Measurements from ENCODE around the gene GLI3.
"Not testable (repeated sequence)": the region's sequence is repeated elsewhere in the genome, so short reads cannot be mapped to it uniquely, and the experiment has no call there.

Gene GLI3

DNA sequence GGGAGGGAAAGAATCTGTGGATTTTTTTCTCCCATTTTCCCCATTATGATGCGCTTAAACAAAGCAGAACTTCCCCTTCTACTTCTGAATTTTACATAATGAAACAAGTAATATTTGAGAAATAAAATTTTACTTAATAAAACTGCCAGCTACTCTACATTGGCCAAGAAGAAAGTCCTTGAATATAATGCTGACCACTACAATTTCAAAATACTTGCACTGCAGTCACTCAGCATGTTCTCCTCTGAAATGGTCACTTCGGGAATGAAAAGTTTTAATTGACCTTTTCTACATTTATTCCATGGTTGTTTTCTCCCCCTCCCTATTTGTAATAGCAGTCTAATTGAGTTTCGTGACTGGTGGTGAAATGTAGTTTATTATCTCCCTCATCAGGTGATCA, 23.9 kb downstream of the GLI3 start:
- in situ Hi-C loops (cut with MboI; ENCODE audit: low sequenced_read_pairs): no loop called here

DNA sequence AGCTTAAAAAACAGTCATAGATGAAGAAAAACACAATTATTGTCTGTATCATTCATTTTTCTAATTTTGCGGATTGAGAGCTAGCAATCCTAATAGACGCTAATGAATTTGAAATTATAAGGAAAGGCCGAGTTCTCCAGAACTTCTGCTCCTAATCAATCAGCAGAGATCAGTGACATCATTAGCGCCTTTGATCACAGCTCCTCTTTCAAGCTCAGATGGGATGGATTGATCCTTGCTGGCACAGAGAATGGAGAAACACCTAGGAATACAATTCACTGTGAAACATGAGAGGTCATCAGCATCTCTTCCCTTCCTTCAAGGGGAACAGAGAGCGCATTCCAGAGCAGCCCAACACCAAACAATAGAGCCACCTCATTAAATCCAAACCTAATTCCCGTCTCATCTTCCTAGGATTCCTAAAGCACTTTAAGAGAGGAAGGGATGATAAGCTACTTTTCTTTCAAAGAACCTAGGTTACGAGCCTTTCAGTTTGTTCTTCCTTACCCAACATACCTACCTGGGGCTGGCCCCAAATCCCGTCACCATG, 24.4 kb downstream of the GLI3 start:
- in situ Hi-C loops (cut with MboI; ENCODE audit: low sequenced_read_pairs): no loop called here

DNA sequence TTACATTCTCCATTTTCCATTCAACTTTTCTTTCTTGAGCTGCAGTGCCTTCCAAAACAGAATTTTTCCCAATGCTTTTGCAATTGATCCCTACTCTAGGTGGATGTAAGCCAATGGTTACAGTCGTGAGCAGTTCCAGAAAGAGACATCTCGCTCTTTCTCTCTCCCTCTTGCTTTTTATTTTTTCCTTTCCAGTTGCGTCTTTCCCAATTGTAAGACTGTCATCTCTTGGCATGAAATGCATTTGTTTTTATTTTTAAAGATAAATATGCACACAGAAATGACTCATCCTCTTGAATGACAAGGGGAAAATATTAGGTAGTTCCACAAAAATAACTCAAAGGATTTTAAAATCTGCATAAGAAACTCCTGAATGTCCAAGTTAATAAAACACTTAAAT, 25.1 kb downstream of the GLI3 start:
- in situ Hi-C loops (cut with MboI; ENCODE audit: low sequenced_read_pairs): no loop called here

DNA sequence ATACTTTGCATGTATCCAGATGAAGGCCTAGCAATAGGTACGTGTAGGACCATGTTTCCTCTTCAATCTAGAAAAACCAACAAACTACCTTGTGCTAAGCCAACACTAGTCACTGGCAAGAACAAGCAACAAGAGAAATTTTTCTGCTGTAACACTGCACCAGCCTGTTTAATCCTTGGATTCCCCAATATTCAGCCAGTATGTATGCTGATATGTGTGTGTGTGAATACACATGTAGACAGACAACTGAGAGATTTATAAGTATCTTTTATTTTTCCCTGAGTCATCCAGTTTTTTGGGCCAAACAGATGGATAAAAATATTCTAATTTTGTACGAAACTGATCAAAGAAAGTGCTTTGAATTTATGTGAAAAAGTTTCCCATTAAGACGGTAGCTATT, 26.2 kb downstream of the GLI3 start:
- in situ Hi-C loops (cut with MboI; ENCODE audit: low sequenced_read_pairs): no loop called here

DNA sequence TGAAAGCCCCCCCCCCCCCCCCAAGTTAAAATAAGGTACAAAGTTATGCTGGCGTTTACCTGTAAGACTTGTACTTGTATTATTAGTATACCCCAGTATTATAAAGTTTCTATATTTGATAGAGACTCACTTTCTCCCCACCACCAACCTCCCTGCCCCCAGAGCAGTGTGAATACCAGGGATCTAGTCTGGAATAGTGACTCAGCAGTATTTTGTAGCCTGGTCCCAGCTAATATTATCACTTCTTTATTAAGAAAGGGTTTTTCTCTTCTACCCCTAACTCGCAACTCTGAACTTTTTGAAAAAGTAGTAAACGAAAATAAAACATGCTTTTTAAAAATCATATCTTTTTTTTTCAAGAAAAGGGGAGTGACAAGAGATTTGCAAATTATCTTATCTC, 26.7 kb downstream of the GLI3 start:
- in situ Hi-C loops (cut with MboI; ENCODE audit: low sequenced_read_pairs): no loop called here

DNA sequence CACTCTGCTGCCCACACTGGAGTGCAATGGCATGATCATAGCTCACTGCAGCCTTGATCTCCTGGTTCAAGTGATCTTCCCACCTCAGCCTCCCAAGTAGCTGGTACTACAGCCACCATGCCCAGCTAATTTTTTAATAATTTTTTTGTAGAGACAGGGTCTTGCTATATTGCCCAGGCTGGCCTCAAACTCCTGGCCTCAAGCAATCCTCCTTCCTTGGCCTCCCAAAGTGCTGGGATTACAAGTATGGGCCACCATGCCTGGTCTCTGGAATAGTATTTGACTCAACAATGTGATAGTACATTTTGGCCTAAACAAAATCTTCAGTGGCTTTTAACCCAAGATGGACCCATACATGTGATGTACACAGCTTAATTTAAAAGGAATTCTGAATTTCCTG, 27.9 kb downstream of the GLI3 start:
- in situ Hi-C loops (cut with MboI; ENCODE audit: low sequenced_read_pairs): not testable (repeated sequence)

DNA sequence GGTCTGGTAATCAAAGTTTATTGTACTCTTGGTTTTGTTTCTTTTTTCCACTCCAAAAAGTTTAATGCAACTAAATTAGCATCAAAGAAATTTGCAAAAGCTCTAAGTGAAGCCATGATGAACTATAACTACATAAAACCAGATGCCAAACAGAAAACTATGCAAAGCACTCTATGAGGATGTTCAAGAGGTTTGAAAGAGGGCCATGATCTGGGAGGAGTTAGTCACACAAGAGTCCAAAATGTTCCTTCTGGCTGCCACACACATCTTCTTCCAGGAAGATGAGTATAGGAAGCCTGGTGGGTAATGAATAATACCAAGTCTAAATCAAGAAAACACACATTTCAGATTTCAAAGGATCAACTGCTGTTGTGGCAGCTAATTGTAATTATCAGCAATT, 28.4 kb downstream of the GLI3 start:
- in situ Hi-C loops (cut with MboI; ENCODE audit: low sequenced_read_pairs): no loop called here

DNA sequence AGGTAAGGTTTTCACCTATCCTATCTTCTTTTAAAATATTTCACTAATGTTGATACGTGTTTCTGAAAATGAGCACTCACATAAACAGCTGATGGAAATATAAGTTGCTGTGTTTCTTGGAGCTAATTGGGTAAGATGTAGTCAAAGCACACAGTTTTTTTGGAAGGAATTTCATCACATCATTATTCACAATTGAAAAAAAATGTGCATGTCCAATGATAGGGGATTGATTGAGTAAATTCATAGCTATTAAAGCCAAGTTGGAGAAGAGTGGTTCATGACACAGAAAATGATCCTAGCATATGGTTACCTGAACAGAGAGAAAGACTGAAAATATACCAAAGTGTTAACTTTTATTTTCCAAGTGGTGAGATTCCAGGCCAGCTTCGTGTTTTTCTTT, 29.6 kb downstream of the GLI3 start:
- in situ Hi-C loops (cut with MboI; ENCODE audit: low sequenced_read_pairs): no loop called here

DNA sequence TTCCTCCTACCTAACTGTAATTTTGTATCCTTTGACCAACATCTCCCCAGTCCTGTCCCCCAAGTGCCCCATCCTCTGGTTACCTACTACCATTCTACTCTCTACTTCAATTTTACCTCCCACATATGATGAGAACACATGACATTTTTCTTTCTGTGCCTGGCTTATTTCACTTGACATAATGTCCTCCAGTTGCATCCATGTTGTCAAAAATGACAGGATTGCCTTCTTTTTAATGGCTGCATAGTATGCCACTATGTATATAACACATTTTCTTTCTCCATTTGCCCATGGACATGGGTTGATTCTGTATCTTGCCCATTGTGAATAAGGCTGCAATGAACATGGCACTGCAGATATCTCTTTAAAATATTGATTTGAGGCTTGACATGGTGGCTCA, 33.7 kb downstream of the GLI3 start:
- in situ Hi-C loops (cut with MboI; ENCODE audit: low sequenced_read_pairs): no loop called here

DNA sequence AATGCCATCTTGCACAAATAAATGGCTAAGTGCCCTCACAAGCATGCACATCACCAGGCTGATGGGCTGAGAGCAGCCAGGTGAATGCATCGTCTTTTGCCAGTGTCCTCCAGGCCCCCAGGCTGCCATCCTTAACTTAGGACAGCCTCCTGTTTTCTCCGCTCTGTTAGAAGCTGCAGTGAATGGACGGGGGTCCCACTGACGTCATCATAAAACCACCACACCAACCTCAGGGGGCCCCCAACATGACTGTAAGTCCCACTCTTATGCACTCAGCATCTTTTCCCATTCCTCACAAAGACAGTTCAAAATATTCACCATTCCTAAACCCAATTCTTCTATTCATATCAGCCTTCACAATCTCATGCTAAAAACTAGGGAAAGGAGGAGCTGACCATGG, 34.4 kb downstream of the GLI3 start:
- in situ Hi-C loops (cut with MboI; ENCODE audit: low sequenced_read_pairs): no loop called here

DNA sequence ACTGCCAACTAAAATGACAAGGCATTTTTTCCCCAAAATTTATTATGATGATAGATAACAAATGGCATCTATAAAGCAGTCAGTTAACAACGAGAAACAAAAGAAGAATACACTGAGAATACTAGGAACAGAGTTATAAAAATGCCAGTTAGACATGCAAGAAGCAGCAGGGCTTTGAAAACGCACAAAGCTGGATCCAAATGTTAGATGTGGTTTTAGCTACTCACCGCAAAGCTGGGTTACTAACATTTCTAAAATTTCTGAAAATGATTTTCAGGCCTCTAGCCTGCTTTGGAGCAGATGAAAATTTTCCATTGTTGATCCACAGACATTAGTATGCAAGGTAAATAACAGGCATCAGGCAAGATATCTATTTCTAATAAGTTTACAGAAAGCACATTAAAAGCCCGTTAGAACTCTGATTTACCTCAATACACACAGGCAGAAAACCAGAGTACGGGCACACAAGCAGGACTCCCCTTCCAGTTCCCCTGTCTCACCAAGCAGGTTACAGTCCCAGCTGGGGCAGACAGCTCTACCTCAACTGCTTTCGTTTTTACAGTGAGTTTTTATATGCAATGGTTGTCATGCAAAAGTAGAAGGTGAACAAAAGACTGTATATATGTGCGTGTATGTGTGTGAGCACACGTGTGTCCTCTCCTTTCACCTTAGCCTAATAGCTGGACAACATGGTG, 37.9 kb downstream of the GLI3 start:
- in situ Hi-C loops (cut with MboI; ENCODE audit: low sequenced_read_pairs): no loop called here

DNA sequence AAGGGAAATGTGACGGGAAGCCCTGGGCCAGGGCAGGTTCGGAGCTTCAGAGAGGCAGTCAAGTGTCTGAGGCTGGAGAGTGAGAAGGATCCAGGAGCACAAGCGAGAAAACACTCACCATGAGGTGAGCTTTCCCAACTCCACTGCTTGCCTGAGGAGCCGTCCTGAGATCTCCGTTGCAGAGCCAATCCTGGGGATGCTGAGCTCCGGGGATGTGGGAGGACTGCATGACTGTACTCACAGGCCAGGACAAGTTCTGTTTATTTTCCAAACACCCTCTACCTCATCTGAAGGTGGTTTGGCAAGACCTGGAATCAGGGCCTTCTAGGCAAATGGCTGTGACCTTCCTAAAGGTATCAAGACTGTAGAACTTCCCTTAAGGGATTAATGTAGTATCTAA, 38.7 kb downstream of the GLI3 start:
- in situ Hi-C loops (cut with MboI; ENCODE audit: low sequenced_read_pairs): no loop called here

DNA sequence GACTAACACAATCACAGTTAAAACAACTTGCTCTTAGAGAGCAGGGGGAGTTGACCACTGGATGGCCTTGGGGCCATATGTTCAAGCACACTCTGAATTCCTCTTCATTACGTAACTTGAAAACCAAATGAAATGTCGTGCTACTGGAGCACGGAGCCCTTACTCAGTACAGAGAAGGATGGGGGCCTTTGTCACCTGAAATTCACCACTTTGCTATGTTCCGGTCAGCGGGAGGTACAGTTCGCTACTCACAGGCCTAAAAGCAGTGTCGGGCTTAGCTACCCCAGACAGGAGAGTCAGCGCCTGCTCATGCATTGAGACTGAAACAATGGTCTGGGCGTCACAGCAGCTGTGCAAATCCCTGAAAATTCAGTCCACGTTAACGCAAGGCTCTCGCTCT, 39.6 kb downstream of the GLI3 start:
- in situ Hi-C loops (cut with MboI; ENCODE audit: low sequenced_read_pairs): no loop called here

DNA sequence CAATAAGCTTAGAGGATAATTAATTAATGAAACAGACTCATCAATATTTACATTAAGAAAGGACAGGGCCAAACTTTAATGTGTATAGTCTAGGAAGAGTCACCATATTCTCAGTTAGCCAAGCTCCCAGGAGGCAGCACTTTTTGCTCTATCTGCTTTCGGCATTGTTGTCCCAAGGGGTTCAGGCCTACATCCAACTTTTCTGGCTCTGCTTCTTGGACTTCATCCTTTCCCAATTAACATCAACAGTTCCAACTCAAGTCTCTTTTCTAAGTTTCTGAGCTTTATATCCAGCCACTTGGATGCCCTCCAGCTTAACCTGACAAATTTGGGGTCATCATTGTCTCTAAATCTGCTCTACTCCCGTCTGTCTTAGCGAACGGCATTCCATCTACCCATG, 42.8 kb downstream of the GLI3 start:
- in situ Hi-C loops (cut with MboI; ENCODE audit: low sequenced_read_pairs): no loop called here

DNA sequence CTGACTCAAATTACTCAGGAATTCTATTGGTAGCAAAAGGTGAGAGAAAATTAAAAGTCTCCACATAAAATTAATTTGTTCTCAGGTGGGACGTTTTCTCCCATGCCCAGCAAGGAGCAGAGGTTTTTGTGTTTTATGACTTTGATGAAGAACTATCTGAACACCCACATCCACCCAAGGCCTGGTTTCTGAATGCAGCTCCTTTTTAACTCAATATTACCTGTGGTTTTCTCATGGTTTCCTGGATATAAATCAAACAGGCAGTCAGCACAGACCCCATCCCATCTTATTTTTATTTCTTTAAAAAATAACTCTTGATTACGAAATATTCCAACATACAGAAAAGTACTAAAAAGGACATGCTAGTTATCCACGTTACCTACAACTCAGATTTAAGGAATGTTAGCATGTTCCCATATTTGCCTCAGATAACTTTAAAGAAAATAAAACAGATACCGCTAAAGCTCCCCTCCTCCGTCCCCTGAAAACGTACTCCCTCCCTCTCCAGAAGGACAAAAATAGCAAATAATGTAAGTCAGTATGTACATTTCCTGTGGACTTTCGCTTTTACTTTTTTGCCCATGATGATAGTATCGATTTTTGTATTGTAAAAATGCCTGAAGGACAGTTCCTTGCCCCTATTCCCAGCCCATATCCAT, 43.4 kb downstream of the GLI3 start:
- in situ Hi-C loops (cut with MboI; ENCODE audit: low sequenced_read_pairs): no loop called here

DNA sequence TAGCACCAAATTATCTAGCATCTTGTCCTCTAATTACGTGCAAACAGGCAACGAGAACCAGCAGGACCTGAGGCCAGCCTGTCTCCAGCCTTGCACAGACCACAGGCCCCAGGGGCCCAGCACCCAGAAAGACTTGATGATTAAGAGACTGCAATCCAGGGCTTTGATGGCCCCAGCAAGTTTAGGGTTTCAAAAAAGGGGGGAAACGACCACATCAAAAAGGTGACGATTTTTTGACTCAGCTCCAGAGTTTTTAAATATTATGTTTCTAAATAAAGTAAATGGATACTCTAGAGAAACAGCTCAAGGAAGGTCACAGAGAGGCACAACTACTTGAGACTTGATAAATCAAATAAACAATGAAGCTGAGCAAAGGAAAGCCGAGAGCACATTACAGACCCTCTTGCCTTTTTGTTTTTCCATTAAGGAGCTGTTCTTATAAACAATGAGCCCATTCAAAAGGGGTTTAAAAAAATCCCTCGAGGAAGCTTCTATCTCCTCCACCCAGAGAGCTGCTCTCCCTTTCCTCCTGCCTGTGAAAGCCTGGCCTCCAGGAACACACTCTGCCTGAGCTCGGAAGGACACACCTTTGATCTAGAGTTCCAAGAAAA, 44.1 kb downstream of the GLI3 start:
- in situ Hi-C loops (cut with MboI; ENCODE audit: low sequenced_read_pairs): no loop called here

DNA sequence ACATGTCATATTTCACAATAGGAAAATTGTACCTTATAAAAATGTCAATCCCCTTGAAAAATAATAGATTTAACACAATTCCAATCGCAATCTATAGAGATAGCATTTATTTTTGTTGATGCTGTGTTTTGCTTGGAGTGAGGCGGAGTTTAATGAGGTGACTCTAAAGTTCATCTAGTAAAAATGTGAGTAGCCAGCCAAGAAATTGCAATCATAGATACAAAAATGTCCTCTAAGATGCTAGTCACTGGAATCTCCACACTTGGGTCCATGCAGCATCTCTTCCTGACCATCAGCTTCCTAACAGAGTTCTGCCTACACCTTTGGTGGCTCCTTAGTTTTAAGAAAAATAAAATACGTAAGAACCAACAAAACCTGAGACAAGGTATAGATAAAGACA, 44.9 kb downstream of the GLI3 start:
- in situ Hi-C loops (cut with MboI; ENCODE audit: low sequenced_read_pairs): no loop called here

DNA sequence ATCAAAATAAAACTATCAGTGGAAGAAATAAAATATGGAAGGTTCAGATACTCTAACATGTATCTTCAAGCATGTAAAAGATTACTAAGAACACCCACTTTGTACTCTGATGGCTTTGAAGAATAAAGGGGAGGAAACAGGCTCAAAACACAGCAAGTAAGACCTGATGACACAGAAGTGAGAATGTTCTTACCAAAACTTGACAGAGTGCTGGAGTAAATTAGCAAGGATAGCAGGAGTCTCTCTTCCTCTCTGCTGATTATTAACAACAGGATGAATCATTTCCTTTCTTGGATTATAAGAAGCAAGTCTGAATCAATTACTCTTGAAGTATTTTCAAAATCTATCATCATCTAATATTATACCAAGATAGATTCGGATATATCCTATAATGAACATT, 47.5 kb downstream of the GLI3 start:
- in situ Hi-C loops (cut with MboI; ENCODE audit: low sequenced_read_pairs): no loop called here

DNA sequence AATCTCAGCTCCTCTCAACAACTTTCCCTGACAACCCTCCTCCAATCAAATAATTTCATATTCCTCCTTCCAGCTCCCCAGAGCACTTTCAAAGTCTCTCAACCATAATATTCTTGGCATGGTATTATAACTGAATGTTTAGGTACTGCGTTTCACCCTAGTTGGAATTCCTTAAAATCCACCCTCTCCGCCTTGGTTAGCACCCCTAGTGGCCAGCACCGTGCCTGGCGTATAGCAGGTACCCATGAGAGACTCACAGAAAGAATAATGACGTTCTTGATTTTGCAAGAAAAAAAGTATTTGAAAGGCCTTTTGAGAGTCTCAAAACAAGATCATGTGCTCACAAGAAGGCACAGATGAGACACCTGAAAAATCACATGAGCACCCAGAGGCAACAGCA, 50.9 kb downstream of the GLI3 start:
- in situ Hi-C loops (cut with MboI; ENCODE audit: low sequenced_read_pairs): no loop called here

DNA sequence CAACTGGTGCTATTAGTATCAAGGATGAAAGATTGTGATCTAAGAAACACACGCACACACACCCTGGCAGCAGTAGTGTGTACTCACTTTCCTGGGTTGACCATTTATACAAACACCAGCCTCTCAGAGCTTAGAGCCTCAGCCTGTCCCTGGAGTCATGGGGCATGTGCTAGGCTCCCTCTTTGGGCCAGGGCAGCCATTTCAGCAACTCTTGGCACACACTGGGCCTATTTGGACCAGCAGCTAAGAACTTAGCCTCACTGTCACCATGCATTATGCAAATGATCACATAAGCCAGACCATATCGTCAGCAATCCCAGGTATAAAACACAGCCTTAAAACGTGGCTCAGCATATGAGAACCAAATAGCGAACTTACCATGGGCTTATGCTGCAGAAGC, 51.3 kb downstream of the GLI3 start:
- in situ Hi-C loops (cut with MboI; ENCODE audit: low sequenced_read_pairs): no loop called here

DNA sequence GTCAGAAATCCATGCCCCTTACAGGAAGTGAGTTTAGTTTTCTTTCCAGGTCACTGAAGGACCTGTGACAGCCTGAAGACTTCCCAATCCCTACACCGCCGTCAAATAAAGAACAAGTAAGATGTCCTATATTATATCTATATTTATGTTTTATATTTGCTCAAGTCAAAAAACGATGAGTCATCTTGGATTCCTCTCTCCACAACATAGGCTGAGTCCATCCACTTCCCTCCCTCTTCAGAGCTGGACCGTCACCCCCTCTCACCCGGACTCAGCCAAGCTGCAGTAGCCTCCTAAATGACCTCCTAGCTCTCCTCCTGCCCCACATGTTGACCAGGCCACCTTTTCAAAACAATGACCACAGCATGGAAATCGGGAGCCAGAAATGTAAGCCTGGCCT, 53.5 kb downstream of the GLI3 start:
- in situ Hi-C loops (cut with MboI; ENCODE audit: low sequenced_read_pairs): no loop called here

DNA sequence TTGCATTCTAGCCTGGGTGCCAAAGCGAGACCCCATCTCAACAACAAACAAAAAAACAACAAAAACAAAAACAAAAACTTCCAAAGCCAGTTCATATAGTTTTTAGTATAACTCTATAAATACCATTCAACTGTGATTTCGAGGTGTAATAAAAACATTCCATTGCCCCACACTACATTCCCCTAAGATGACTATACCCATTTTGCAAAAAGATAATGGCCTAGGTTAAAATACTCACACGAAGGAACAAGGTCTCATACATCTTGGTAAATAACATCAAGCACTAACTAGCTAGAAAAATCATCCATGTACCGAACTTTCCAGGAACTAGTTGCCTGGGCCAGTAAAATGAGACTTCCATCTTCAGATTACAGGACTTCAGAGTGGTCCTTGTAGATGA, 55.4 kb downstream of the GLI3 start:
- in situ Hi-C loops (cut with MboI; ENCODE audit: low sequenced_read_pairs): no loop called here
